ENCODE data around the gene ANGPTL2. TPM values are rescaled to one million over a fixed set of nuclear protein-coding genes. Genes with fewer than 3 reads are reported as not detected.

The ANGPTL2 gene
- total RNA-seq, 1 donor from 2014 or later: 19.2 TPM

DNA sequence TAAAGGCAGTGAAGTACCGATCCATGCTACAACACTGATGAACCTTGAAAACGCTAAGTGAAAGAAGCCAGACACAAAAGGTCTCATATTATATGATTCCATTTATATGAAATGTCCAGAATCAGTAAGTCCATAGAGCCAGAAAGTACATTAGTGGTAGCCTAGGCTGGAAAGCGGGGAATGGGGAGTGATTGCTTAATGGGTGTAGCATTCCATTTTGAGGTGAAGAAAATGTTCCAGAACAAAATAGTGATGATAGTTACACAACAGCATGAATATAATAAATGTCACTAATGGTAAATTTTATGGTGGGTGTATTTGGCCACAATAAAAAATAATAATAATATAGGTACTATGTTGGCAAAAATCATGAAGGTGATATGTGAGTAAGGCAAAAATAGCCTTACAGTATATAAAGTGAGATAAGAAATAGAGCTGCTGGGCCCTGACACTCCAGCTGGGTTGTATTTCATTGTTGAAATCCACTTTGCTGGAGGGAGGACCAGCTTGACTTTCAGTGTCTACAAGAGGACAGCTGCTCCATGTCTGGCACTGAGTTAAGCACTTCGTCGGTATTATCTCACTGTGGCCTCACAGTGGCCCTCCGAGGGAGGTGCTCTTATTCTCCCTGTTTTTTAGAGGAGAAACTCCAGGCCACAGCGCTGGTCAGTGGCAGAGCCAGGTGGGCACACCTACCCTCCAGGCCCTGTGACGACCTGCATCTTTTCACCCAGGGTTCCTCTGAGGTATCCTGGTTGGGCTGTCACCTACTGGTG lies 22.4 kb upstream of the ANGPTL2 start:
- Mint-ChIP-seq H3K4me1 (no peaks in the 10 kb centered on the region), H3K4me3 (no peak overlapping the region), H3K27me3 (ENCODE audit: low read depth) (no peaks in the 10 kb centered on the region), H3K9me3 (peaks cover 3% of the 10 kb centered on the region), H3K27ac (ENCODE audit: unreplicated experiment) (no peak overlapping the region), H3K36me3 (ENCODE audit: low read depth) (no peaks in the 10 kb centered on the region)
- TF ChIP-seq CTCF (conservative IDR thresholded peaks at IDR 0.05): no peak
- DNase-seq (ENCODE audit: low read depth, low spot score): no peak

- TF ChIP-seq CTCF (conservative IDR thresholded peaks at IDR 0.05): no peak
- Mint-ChIP-seq H3K27me3 (ENCODE audit: low read depth) (no peaks in the 10 kb centered on the region), H3K4me3 (no peak overlapping the region), H3K9me3 (peaks cover 3% of the 10 kb centered on the region), H3K36me3 (ENCODE audit: low read depth) (no peaks in the 10 kb centered on the region), H3K4me1 (no peaks in the 10 kb centered on the region), H3K27ac (ENCODE audit: unreplicated experiment) (no peak overlapping the region)
- DNase-seq (ENCODE audit: low read depth, low spot score): no peak
These were observed 21.6 kb upstream of the ANGPTL2 start for GRCh38 chr9:127143920-127144465.

DNA sequence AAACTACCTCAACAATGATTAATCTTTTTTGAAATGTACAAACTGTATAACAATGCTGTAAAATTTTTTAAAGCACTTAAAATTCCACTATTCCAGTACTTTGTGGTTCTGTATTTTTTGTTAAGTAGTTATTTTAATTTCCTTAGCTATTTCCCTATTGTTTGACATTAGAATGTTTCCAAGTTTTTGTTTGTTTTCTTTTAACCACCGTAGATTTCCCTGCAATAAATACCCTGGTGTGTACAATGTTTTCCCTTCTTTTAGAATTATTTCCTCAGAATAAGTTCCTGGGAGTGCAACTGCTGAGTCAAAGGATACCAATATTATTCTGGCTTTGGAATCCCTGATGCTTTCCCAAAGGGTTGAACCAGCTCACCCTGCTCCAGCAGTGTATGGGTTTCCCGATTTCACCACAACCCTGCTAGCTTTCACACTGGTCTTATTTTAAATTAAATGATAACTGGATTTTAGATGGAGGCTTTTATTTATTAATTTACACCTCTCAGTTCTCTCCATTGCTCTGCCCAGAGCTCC lies 20.6 kb upstream of the ANGPTL2 start:
- TF ChIP-seq CTCF (conservative IDR thresholded peaks at IDR 0.05): no peak
- no peaks in the 10 kb centered on the region for H3K36me3 Mint-ChIP-seq (ENCODE audit: low read depth)
- H3K4me3 Mint-ChIP-seq: no peak overlapping the region
- peaks cover 3% of the 10 kb centered on the region for H3K9me3 Mint-ChIP-seq
- H3K27me3 Mint-ChIP-seq (ENCODE audit: low read depth): no peaks in the 10 kb centered on the region
- no peak overlapping the region for H3K27ac Mint-ChIP-seq (ENCODE audit: unreplicated experiment)
- DNase-seq (ENCODE audit: low read depth, low spot score): no peak
- no peaks in the 10 kb centered on the region for H3K4me1 Mint-ChIP-seq

DNA sequence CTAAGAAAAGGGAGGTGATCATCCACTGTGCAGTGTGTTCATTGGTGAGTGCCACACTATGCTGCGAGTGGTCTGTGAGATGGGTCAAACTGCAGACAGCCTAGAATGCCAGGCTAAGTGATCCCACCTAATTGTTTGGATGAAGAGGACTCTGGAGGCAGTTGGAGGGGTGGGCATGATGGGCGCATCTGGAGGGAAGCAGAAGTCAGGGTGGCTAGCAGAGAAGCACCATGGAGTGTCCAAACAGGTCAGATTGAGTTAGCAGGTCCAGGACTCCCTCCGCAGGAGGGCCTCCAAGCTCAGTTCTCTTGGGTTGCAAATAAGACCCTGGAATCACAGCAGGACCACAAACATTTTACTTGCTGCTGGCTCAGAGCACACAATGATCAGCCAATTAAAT lies 19.9 kb upstream of the ANGPTL2 start:
- H3K4me1 Mint-ChIP-seq: no peaks in the 10 kb centered on the region
- no peaks in the 10 kb centered on the region for H3K27me3 Mint-ChIP-seq (ENCODE audit: low read depth)
- H3K36me3 Mint-ChIP-seq (ENCODE audit: low read depth): no peaks in the 10 kb centered on the region
- no peak overlapping the region for H3K4me3 Mint-ChIP-seq
- TF ChIP-seq CTCF (conservative IDR thresholded peaks at IDR 0.05): no peak
- no peak for DNase-seq (ENCODE audit: low read depth, low spot score)
- no peak overlapping the region for H3K27ac Mint-ChIP-seq (ENCODE audit: unreplicated experiment)
- peaks cover 3% of the 10 kb centered on the region for H3K9me3 Mint-ChIP-seq

- DNase-seq (ENCODE audit: low read depth, low spot score): no peak
- H3K27ac Mint-ChIP-seq (ENCODE audit: unreplicated experiment): no peak overlapping the region
- TF ChIP-seq CTCF (conservative IDR thresholded peaks at IDR 0.05): no peak
- H3K27me3 Mint-ChIP-seq (ENCODE audit: low read depth): no peaks in the 10 kb centered on the region
- H3K4me1 Mint-ChIP-seq: no peaks in the 10 kb centered on the region
- no peaks in the 10 kb centered on the region for H3K36me3 Mint-ChIP-seq (ENCODE audit: low read depth)
- no peaks in the 10 kb centered on the region for H3K9me3 Mint-ChIP-seq
- H3K4me3 Mint-ChIP-seq: no peak overlapping the region
These were observed 18.6 kb upstream of the ANGPTL2 start for GRCh38 chr9:127140842-127141675.
